IPS-20b (cell line): ENCODE measurements around the gene ANKRD17.
"Not testable (repeated sequence)": the region's sequence is repeated elsewhere in the genome, so short reads cannot be mapped to it uniquely, and the experiment has no call there.

ENCODE experiments used
- H3K27ac ChIP-seq: one replicate; pipeline ENCODE4 v1.5.1; 2013; ENCODE audit warnings: low read length
- H3K27me3 ChIP-seq: 2 replicates; pipeline ENCODE4 v1.6.1; 2013; ENCODE audit warnings: mild to moderate bottlenecking, low read length, inconsistent platforms; ENCODE audit not compliant: insufficient read depth
- H3K36me3 ChIP-seq: 2 replicates; pipeline ENCODE4 v1.6.1; 2013; ENCODE audit warnings: low read depth, mild to moderate bottlenecking, inconsistent platforms, low read length, moderate library complexity; ENCODE audit not compliant: insufficient read depth
- H3K4me1 ChIP-seq: 2 replicates; pipeline ENCODE4 v1.6.1; 2013; ENCODE audit warnings: mild to moderate bottlenecking, control low read depth, inconsistent platforms, low read length, moderate library complexity; ENCODE audit not compliant: insufficient read depth
- H3K4me3 ChIP-seq: 2 replicates; pipeline ENCODE4 v1.5.1; 2013; ENCODE audit warnings: mild to moderate bottlenecking, low read length, inconsistent platforms
- H3K9ac ChIP-seq: 2 replicates; pipeline ENCODE4 v1.6.1; 2013; ENCODE audit warnings: low read depth, mild to moderate bottlenecking, inconsistent platforms, low read length, moderate library complexity
- H3K9me3 ChIP-seq: 2 replicates; pipeline ENCODE4 v1.6.1; 2013; ENCODE audit warnings: mild to moderate bottlenecking, low read depth, low read length, inconsistent platforms; ENCODE audit not compliant: insufficient read depth

Gene ANKRD17

GRCh38 chr4:73221734-73222133, 36.9 kb downstream of the ANKRD17 start:
- Histone ChIP-seq H3K9ac (no peak overlapping the region), H3K27ac (no peak overlapping the region), H3K4me3 (no peak overlapping the region), H3K9me3 (no peaks in the 10 kb centered on the region), H3K27me3 (no peaks in the 10 kb centered on the region), H3K36me3 (0 out of 2 replicates have a peak, but pooled peaks cover 3% of the 10 kb centered on the region), H3K4me1 (peaks cover 38% of the 10 kb centered on the region)

DNA sequence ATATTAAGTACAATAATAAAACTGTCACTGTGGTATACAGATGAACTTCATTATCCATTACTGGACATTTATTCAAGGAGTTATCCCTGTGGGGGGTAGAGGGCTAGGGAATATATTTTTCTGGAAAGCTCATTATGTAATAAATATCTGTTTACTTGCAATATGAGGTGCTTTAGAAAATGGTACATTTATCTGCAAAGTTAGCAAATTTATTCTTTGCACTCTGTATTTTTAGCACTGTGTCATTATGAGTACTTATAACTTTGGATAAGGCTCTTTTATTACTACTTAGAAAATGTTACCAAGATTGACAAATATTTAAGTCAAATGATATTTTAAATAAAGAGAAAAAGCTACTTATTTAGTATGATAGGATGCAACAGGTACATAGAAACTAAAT, 37.8 kb downstream of the ANKRD17 start:
- Histone ChIP-seq H3K9ac (no peak overlapping the region), H3K4me1 (peaks cover 38% of the 10 kb centered on the region), H3K9me3 (no peaks in the 10 kb centered on the region), H3K27ac (no peak overlapping the region), H3K36me3 (0 out of 2 replicates have a peak, but pooled peaks cover 3% of the 10 kb centered on the region), H3K27me3 (no peaks in the 10 kb centered on the region), H3K4me3 (no peak overlapping the region)

DNA sequence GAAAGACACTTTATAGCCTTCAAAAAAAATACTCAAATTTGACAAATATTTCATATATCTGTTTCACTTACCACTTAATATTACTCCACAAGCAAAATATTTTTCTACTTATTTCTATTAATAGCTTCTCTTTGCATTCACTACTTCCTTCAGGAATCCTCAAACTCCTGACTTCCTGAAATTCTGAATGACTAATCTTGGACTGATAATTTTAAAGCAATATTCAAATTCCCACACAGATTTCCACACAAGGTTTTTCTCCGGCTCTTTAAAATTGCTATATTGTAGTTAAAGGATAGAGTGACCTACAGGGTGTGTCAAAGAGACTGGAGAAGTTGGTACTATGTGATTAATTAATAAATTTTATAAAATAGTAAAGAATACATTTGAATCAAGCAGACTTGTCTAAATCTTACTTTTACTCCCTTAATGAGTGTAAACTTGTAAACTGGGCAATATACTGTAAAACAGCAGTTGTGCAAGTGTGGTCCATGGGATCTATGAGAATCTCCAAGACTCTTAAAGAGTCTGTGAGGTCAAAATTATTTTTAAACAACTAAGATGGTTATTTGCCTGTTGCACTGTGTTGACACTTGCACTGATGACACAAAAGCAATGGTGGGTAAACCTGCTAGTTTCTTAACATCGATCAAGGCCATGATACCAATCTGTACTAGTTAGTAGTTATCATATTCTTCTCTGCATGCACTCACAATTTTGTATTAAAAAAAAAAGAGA, 44.5 kb downstream of the ANKRD17 start:
- Histone ChIP-seq H3K27ac (no peak overlapping the region), H3K9me3 (no peaks in the 10 kb centered on the region)

DNA sequence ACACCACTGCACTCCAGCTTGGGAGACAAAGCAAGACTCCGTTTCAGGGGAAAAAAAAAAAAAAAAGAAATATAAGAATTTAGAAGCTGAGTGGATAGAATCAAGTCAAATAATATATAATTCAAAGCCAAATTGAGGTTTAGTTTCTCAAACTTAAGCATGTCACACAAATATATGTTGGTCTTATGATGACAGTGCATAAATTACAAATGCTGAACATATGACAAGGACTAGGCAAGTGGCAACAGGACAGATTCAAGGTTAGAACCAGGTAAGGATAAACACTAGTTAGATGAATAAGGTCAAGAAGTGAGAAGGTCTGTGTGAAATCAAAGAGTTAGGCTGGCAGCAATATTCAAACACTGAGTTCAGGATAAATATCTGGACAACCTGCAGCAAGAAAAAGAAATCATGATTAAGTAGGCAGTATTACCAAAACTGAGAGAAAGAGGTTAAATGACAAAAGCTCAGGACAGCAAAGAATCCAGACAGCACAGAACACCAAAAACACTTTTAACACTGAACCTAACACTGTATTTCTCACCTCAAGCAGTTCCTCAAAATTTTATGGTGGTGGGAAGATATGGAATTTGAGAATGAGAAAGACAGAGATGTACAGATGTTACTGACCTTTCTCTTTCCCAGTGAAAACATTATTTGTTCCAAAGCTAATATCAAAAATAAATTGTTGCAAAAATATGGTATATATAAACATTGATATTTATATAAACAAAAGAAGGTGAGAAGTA, 45.4 kb downstream of the ANKRD17 start:
- Histone ChIP-seq H3K27ac (no peak overlapping the region), H3K36me3 (0 out of 2 replicates have a peak, but pooled peaks cover 3% of the 10 kb centered on the region), H3K4me3 (no peak overlapping the region)

More for the DNA sequence above, 44.5 kb downstream of the ANKRD17 start:
- Histone ChIP-seq H3K27me3 (no peaks in the 10 kb centered on the region), H3K36me3 (0 out of 2 replicates have a peak, but pooled peaks cover 3% of the 10 kb centered on the region), H3K4me3 (no peak overlapping the region), H3K9ac (no peak overlapping the region), H3K4me1 (no peaks in the 10 kb centered on the region)

DNA sequence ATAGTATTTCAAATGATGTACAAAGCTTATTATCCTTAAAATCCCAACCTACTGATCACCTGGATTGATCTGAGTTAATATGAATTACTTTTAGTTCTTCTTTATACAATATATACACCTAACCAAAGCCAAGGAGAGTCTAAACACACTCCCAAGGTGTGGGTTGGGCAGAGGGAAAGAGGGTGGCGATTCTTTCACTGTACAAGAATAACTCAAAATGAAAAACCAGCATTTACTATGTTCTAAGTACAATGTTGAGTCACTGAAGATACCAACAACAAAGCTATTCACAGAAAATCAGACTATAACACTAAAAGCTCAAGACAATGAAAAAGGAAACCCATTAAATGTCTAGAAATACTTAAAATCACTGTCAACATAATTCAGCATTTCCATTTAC, 46.6 kb downstream of the ANKRD17 start:
- Histone ChIP-seq H3K4me1 (no peaks in the 10 kb centered on the region), H3K9me3 (no peaks in the 10 kb centered on the region), H3K4me3 (no peak overlapping the region), H3K27ac (no peak overlapping the region), H3K36me3 (no peaks in the 10 kb centered on the region), H3K9ac (no peak overlapping the region), H3K27me3 (no peaks in the 10 kb centered on the region)

More for the DNA sequence above, 45.4 kb downstream of the ANKRD17 start:
- Histone ChIP-seq H3K4me1 (no peaks in the 10 kb centered on the region), H3K9me3 (no peaks in the 10 kb centered on the region), H3K9ac (no peak overlapping the region), H3K27me3 (no peaks in the 10 kb centered on the region)

DNA sequence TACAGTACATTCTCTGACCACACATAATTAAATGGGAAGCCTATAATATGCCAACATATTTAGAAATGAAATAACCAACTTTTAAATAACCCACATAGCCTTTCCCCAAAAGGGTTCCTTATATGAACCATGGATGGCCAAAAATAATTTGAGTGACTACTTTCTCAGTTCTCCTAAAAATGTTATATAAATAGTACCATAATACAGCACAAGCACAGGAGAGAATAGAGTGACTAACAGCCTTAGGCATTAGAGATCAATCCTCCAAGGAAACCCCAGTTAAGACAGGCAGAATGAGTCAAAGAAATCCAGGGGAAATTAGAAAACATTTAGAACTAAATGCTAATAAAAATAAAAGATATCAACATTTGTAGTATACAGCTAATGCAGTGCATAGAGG, 50.2 kb downstream of the ANKRD17 start:
- H3K9ac ChIP-seq: no peak overlapping the region
- H3K4me1 ChIP-seq: no peaks in the 10 kb centered on the region
- no peak overlapping the region for H3K27ac ChIP-seq
- no peaks in the 10 kb centered on the region for H3K27me3 ChIP-seq
- H3K36me3 ChIP-seq: no peaks in the 10 kb centered on the region
- H3K9me3 ChIP-seq: no peaks in the 10 kb centered on the region
- no peak overlapping the region for H3K4me3 ChIP-seq

DNA sequence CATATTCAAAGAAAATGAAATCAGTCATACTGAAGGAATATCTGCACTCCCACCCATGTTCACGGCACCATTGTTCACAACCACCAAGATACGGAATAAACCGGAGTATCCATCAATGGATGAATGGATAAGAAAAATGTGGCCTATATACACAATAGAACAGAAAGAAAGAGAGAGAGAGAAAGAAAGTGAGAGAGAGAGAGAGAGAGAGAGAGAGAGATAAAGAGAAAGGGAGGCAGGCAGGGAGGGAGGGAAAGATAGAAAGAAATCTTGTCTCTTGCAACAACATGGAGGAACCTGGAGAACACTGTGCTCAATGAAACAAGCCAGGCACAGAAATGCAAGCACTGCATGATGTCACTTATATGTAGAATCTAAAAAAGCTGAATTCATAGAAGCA, 52.4 kb downstream of the ANKRD17 start:
- Histone ChIP-seq H3K36me3 (no peaks in the 10 kb centered on the region), H3K4me1 (peaks cover 2% of the 10 kb centered on the region; the same call in 1 of the 2 replicates), H3K27ac (no peak overlapping the region), H3K9me3 (no peaks in the 10 kb centered on the region), H3K4me3 (no peak overlapping the region), H3K27me3 (no peaks in the 10 kb centered on the region), H3K9ac (no peak overlapping the region)

GRCh38 chr4:73205482-73205881, 53.1 kb downstream of the ANKRD17 start:
- H3K4me3 ChIP-seq: no peak overlapping the region
- no peak overlapping the region for H3K9ac ChIP-seq
- peaks cover 2% of the 10 kb centered on the region; the same call in 1 of the 2 replicates for H3K4me1 ChIP-seq
- H3K9me3 ChIP-seq: no peaks in the 10 kb centered on the region
- H3K27ac ChIP-seq: no peak overlapping the region
- H3K27me3 ChIP-seq: no peaks in the 10 kb centered on the region
- H3K36me3 ChIP-seq: no peaks in the 10 kb centered on the region

- H3K27me3 ChIP-seq, H3K9ac ChIP-seq, H3K27ac ChIP-seq, H3K9me3 ChIP-seq, H3K4me3 ChIP-seq, H3K36me3 ChIP-seq: not testable (repeated sequence)
- H3K4me1 ChIP-seq: peaks cover 14% of the 10 kb centered on the region; the same call in 1 of the 2 replicates
These were observed 54.6 kb downstream of the ANKRD17 start for GRCh38 chr4:73203976-73204375.

- no peak overlapping the region for H3K27ac ChIP-seq
- H3K9ac ChIP-seq: no peak overlapping the region
- no peaks in the 10 kb centered on the region for H3K9me3 ChIP-seq
- peaks cover 15% of the 10 kb centered on the region; the same call in 1 of the 2 replicates for H3K4me1 ChIP-seq
- H3K27me3 ChIP-seq: no peaks in the 10 kb centered on the region
- H3K4me3 ChIP-seq: no peak overlapping the region
- H3K36me3 ChIP-seq: peaks cover 5% of the 10 kb centered on the region; the same call in 1 of the 2 replicates
These were observed 61.4 kb downstream of the ANKRD17 start for GRCh38 chr4:73197220-73197619.

- H3K36me3 ChIP-seq: peaks cover 5% of the 10 kb centered on the region; the same call in 1 of the 2 replicates
- peaks cover 4% of the 10 kb centered on the region; the same call in 1 of the 2 replicates for H3K4me1 ChIP-seq
- no peak overlapping the region for H3K27ac ChIP-seq
- no peak overlapping the region for H3K4me3 ChIP-seq
- H3K9ac ChIP-seq: no peak overlapping the region
- H3K27me3 ChIP-seq: no peaks in the 10 kb centered on the region
- H3K9me3 ChIP-seq: no peaks in the 10 kb centered on the region
These were observed 64.5 kb downstream of the ANKRD17 start for GRCh38 chr4:73194064-73194463.

GRCh38 chr4:73193659-73194058, 64.9 kb downstream of the ANKRD17 start:
- no peak overlapping the region for H3K27ac ChIP-seq
- no peaks in the 10 kb centered on the region for H3K9me3 ChIP-seq
- H3K9ac ChIP-seq: no peak overlapping the region
- peaks cover under 1% of the 10 kb centered on the region; the same call in 1 of the 2 replicates for H3K4me1 ChIP-seq
- H3K4me3 ChIP-seq: no peak overlapping the region
- H3K36me3 ChIP-seq: peaks cover 5% of the 10 kb centered on the region; the same call in 1 of the 2 replicates
- no peaks in the 10 kb centered on the region for H3K27me3 ChIP-seq
